Hair follicular keratinocyte (primary cell): ENCODE data around the gene PFN1. TPM values are rescaled to one million over a fixed set of nuclear protein-coding genes. Genes with fewer than 3 reads are reported as not detected.

Experiments used
- total RNA-seq: library from RNA; depleted of rRNA; stranded (reverse); fragments of >200 nt; gene quantifications from 2 replicates; pipeline ENCODE4 v1.2.3, GENCODE V29; 2015

PFN1 gene
- 1,881 and 2,020 TPM in 2 replicates for total RNA-seq

GRCh38 chr17:4948166-4948930, at the start of gene PFN1:
Gene PFN1, minus strand, starts transcription at chr17:4948530. Its CDS starts 136 bp downstream, at chr17:4948394.

GRCh38 chr17:4997302-4998026, 49.1 kb upstream of the PFN1 start, which contains the start of the genes INCA1 and KIF1C:
Gene INCA1, minus strand, starts transcription at chr17:4997522. Its CDS starts 3,085 bp downstream, at chr17:4994437.
Gene KIF1C, plus strand, starts transcription at chr17:4997950. Its CDS starts 2,297 bp downstream, at chr17:5000247.

GRCh38 chr17:4986951-4987766, 38.8 kb upstream of the PFN1 start, which contains the start of gene CAMTA2:
Gene CAMTA2, minus strand, starts transcription at chr17:4987675. Its CDS starts 1,453 bp downstream, at chr17:4986222.

GRCh38 chr17:4967539-4968485, 19.5 kb upstream of the PFN1 start, which contains the start of gene SPAG7:
Gene SPAG7, minus strand, starts transcription at chr17:4967817. Its CDS starts 13 bp downstream, at chr17:4967804.

GRCh38 chr17:4950746-4951204, 2.4 kb upstream of the PFN1 start, which contains the start of gene ENO3:
Gene ENO3, plus strand, starts transcription at chr17:4951119. Its CDS starts 711 bp downstream, at chr17:4951830.

GRCh38 chr17:4939796-4940554, 8.4 kb downstream of the PFN1 start, which contains the start of the genes RNF167 and SLC25A11:
Gene RNF167, plus strand, starts transcription at chr17:4940268. Its CDS starts 642 bp downstream, at chr17:4940910.
Gene SLC25A11, minus strand, starts transcription at chr17:4940046. Its CDS starts 136 bp downstream, at chr17:4939910.

GRCh38 chr17:4931963-4932362, 16.4 kb downstream of the PFN1 start, which contains the start of gene GP1BA:
Gene GP1BA, plus strand, starts transcription at chr17:4932277. Its CDS starts 328 bp downstream, at chr17:4932605.

GRCh38 chr17:4903051-4903818, 45.1 kb downstream of the PFN1 start, which contains the start of gene CHRNE:
Gene CHRNE, minus strand, starts transcription at chr17:4903098. Its CDS starts 35 bp downstream, at chr17:4903063.

GRCh38 chr17:4899341-4900230, 48.7 kb downstream of the PFN1 start, which contains the start of gene C17orf107:
Gene C17orf107, plus strand, starts transcription at chr17:4899536. Its CDS starts 227 bp downstream, at chr17:4899763.

Other genes starting within 250 kb of the PFN1 start
- gene PELP1, start 244.4 kb downstream of the PFN1 start, total RNA-seq = 21.2 and 40.7 TPM in 2 replicates
- 10.9 and 13.2 TPM in 2 replicates for gene ARRB2, start 237.9 kb downstream of the PFN1 start, total RNA-seq
- 26.4 and 40.1 TPM in 2 replicates for gene MED11, start 217.1 kb downstream of the PFN1 start, total RNA-seq
- 0.08 and 0.11 TPM in 2 replicates for gene ZMYND15, start 208.7 kb downstream of the PFN1 start, total RNA-seq
- gene CXCL16, start 208.6 kb downstream of the PFN1 start, total RNA-seq = 1.9 and 14.8 TPM in 2 replicates
- not detected in 2 replicates for gene TM4SF5, start 176.6 kb downstream of the PFN1 start, total RNA-seq
- 0.31 TPM in 1 of 2 replicates, not detected in the other for gene VMO1, start 162.2 kb downstream of the PFN1 start, total RNA-seq
- gene GLTPD2, start 159.6 kb downstream of the PFN1 start, total RNA-seq = not detected in 2 replicates
- gene PSMB6, start 152.4 kb downstream of the PFN1 start, total RNA-seq = 272 and 338 TPM in 2 replicates
- 19.6 and 23.9 TPM in 2 replicates for gene PLD2, start 141.4 kb downstream of the PFN1 start, total RNA-seq
- 43.4 and 65.6 TPM in 2 replicates for gene MINK1, start 115.2 kb downstream of the PFN1 start, total RNA-seq
- 1.1 and 2.2 TPM in 2 replicates for gene C17orf107, start 49.0 kb downstream of the PFN1 start, total RNA-seq
- gene CHRNE, start 45.4 kb downstream of the PFN1 start, total RNA-seq = not detected in 2 replicates
- not detected in 2 replicates for gene GP1BA, start 16.3 kb downstream of the PFN1 start, total RNA-seq
- 53.0 and 63.6 TPM in 2 replicates for gene SLC25A11, start 8.5 kb downstream of the PFN1 start, total RNA-seq
- gene RNF167, start 8.3 kb downstream of the PFN1 start, total RNA-seq = 50.5 and 60.4 TPM in 2 replicates
- 0.61 and 0.86 TPM in 2 replicates for gene ENO3, start 2.6 kb upstream of the PFN1 start, total RNA-seq
- 64.0 and 77.2 TPM in 2 replicates for gene SPAG7, start 19.3 kb upstream of the PFN1 start, total RNA-seq
- 9.7 and 22.2 TPM in 2 replicates for gene CAMTA2, start 39.1 kb upstream of the PFN1 start, total RNA-seq
- gene INCA1, start 49.0 kb upstream of the PFN1 start, total RNA-seq = 0.08 TPM in 1 of 2 replicates, not detected in the other
- 73.7 and 76.2 TPM in 2 replicates for gene KIF1C, start 49.4 kb upstream of the PFN1 start, total RNA-seq
- 0.08 and 0.62 TPM in 2 replicates for gene SLC52A1, start 86.9 kb upstream of the PFN1 start, total RNA-seq
- 0.30 and 0.94 TPM in 2 replicates for gene ZFP3, start 129.9 kb upstream of the PFN1 start, total RNA-seq
- 5.8 and 5.9 TPM in 2 replicates for gene ZNF232, start 163.3 kb upstream of the PFN1 start, total RNA-seq
- gene USP6, start 167.5 kb upstream of the PFN1 start, total RNA-seq = under 0.01 TPM in 1 of 2 replicates, not detected in the other
- gene ZNF594, start 243.3 kb upstream of the PFN1 start, total RNA-seq = 0.87 and 2.1 TPM in 2 replicates